Natural killer cell (primary cell): ENCODE measurements around the gene LMX1A. TPM values are rescaled to one million over a fixed set of nuclear protein-coding genes. Genes with fewer than 3 reads are reported as not detected.
A peak's percentile ranks its signal among the peaks of the same experiment; 100 is the strongest.

Experiments
- ATAC-seq, 3 donors: fragments of 150-1000 bp in 2 of 3; fragments of 200-7000 bp in 1 of 3; cut with Tn5 transposase; 1 replicate in 1 of 3; 2 replicates in 2 of 3; pipeline ENCODE4 v1.10.0; 2021; ENCODE audit warnings: mild to moderate bottlenecking in 2 of 3, moderate library complexity in 2 of 3
- DNase-seq, 2 donors: peaks; one replicate each; pipeline versions ENCODE4 v3.0.0 to v3.0.0-alpha.2; 2013 to 2021; ENCODE audit warnings: mixed read lengths in 1 of 2
- H3K27ac ChIP-seq: one replicate; pipeline ENCODE4 v1.5.1; 2013; ENCODE audit warnings: mild to moderate bottlenecking, low read length
- H3K27me3 ChIP-seq: one replicate; pipeline ENCODE4 v1.6.1; 2013; ENCODE audit warnings: low read length; ENCODE audit not compliant: control insufficient read depth, insufficient read depth
- H3K36me3 ChIP-seq: one replicate; pipeline ENCODE4 v1.6.1; 2013; ENCODE audit warnings: low read length; ENCODE audit not compliant: control insufficient read depth, insufficient read depth
- H3K4me1 ChIP-seq: one replicate; pipeline ENCODE4 v1.6.1; 2013; ENCODE audit warnings: low read length; ENCODE audit not compliant: control insufficient read depth, insufficient read depth
- H3K4me3 ChIP-seq: one replicate; pipeline ENCODE4 v1.5.1; 2013; ENCODE audit warnings: low read length
- H3K9me3 ChIP-seq: one replicate; pipeline ENCODE4 v1.6.1; 2013; ENCODE audit warnings: low read length; ENCODE audit not compliant: control insufficient read depth, insufficient read depth
- H3K27ac Mint-ChIP-seq, 2 donors: one replicate each; pipeline ENCODE4 v1.8.0; 2022; ENCODE audit warnings: mild to moderate bottlenecking in 2 of 2, mixed read lengths in 2 of 2, moderate library complexity in 1 of 2
- H3K27me3 Mint-ChIP-seq, 2 donors: one replicate each; pipeline ENCODE4 v1.8.0; 2022; ENCODE audit warnings: low read depth in 2 of 2, mixed read lengths in 2 of 2
- H3K36me3 Mint-ChIP-seq: one replicate; pipeline ENCODE4 v1.8.0; 2022; ENCODE audit warnings: mixed read lengths
- H3K4me1 Mint-ChIP-seq, 2 donors: one replicate each; pipeline ENCODE4 v1.8.0; 2022; ENCODE audit warnings: mixed read lengths in 2 of 2
- H3K4me3 Mint-ChIP-seq: one replicate; pipeline ENCODE4 v1.8.0; 2022; ENCODE audit warnings: mild to moderate bottlenecking, moderate library complexity, mixed read lengths
- H3K9me3 Mint-ChIP-seq, 2 donors: one replicate each; pipeline ENCODE4 v1.8.0; 2022; ENCODE audit warnings: mixed read lengths in 2 of 2
- WGBS: methylation state at CpG from one replicate; pipeline ENCODE4 v1.1.7; 2013; ENCODE audit warnings: missing lambda C conversion rate; ENCODE audit not compliant: insufficient coverage; 5-methylcytosine and 5-hydroxymethylcytosine counted together
- intact Hi-C: fragments of 100-400 bp; cut with micrococcal nuclease; formaldehyde crosslinking; loops from one replicate; pipeline ENCODE4 v1.14.2; 2022
- total RNA-seq, 4 donors: library from RNA; stranded (reverse); fragments of 120-200 nt in 1 of 4; gene quantifications; one replicate each; pipeline versions ENCODE4 v1.2.3 to v1.2.4, GENCODE V29; 2013 to 2022
- TF ChIP-seq, protein P1 (sequence below): fragments of 200-600 bp; IDR thresholded peaks from one replicate; pipeline ENCODE4 v1.8.0; 2022; ENCODE audit warnings: antibody characterized with exemption

LMX1A gene
- total RNA-seq, 3 donors from 2014 or later (not counting 1 experiment from before 2014, with no cell fraction given) = not detected

DNA sequence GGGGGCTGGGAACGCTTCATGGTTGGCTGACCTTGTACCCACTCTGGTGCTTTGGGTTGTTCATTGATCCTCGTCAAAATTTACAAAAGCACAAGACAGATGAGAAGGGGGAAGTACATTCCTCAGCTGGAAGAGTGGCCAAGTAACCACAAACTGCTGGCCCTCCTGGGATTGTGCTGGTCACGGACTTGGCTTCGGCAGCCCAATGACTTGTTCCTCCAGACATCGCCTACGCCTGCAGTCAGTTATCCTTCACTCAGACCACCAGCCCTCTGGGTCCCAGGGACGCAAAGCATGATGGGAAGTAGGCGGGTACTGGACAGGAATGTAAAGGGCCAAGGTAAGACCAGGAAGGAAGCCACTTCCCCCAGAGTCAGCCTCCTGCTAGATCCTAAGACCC lies 53.1 kb downstream of the LMX1A start:
- Mint-ChIP-seq H3K27me3 (peaks cover 10 to 15% of the 10 kb centered on the region in 2 donors), H3K27ac (no peak overlapping the region), H3K4me1 (no peaks in the 10 kb centered on the region), H3K36me3 (no peaks in the 10 kb centered on the region), H3K9me3 (no peaks in the 10 kb centered on the region), H3K4me3 (no peak overlapping the region)
- H3K27me3 ChIP-seq = no peaks in the 10 kb centered on the region
- TF ChIP-seq, protein P1, sequence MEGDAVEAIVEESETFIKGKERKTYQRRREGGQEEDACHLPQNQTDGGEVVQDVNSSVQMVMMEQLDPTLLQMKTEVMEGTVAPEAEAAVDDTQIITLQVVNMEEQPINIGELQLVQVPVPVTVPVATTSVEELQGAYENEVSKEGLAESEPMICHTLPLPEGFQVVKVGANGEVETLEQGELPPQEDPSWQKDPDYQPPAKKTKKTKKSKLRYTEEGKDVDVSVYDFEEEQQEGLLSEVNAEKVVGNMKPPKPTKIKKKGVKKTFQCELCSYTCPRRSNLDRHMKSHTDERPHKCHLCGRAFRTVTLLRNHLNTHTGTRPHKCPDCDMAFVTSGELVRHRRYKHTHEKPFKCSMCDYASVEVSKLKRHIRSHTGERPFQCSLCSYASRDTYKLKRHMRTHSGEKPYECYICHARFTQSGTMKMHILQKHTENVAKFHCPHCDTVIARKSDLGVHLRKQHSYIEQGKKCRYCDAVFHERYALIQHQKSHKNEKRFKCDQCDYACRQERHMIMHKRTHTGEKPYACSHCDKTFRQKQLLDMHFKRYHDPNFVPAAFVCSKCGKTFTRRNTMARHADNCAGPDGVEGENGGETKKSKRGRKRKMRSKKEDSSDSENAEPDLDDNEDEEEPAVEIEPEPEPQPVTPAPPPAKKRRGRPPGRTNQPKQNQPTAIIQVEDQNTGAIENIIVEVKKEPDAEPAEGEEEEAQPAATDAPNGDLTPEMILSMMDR = no peak
- H3K9me3 ChIP-seq = no peaks in the 10 kb centered on the region
- DNase-seq = no peak
- intact Hi-C loops = no loop called here
- H3K27ac ChIP-seq = no peak overlapping the region
- ATAC-seq = no peak
- H3K4me1 ChIP-seq = no peaks in the 10 kb centered on the region
- 74% methylated on average over 8 of the region's 8 CpGs for WGBS
- no peak overlapping the region for H3K4me3 ChIP-seq
- H3K36me3 ChIP-seq = no peaks in the 10 kb centered on the region

DNA sequence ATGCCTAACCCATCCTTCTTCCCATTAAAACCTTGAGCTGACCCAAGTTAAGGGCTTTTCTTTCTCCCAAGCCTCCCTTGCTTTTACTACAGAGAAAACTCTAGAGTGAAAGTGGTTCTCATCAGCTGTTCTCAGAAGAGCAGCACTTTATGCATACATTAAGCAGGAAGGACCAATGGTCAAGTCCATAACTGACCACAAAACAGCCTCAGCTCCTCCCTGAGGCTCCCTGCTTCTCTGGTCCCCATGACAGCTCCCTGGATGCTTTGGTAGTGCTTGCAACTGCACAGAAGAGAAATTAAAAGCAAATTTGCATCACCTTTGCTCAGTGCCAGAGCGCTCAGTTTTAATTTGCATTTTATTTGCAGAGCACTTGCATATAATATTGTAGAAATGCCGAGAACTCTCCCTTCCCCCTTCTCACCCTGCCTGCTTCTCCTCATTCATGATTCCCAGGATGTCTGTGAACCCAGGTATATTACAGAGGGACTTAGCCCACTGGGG lies 56.1 kb downstream of the LMX1A start:
- Mint-ChIP-seq H3K9me3 (no peaks in the 10 kb centered on the region), H3K27ac (no peak overlapping the region), H3K4me1 (no peaks in the 10 kb centered on the region), H3K36me3 (no peaks in the 10 kb centered on the region), H3K27me3 (peaks cover 13 to 14% of the 10 kb centered on the region in 2 donors), H3K4me3 (no peak overlapping the region)
- Histone ChIP-seq H3K27me3 (no peaks in the 10 kb centered on the region), H3K4me1 (no peaks in the 10 kb centered on the region), H3K9me3 (no peaks in the 10 kb centered on the region), H3K4me3 (no peak overlapping the region), H3K36me3 (no peaks in the 10 kb centered on the region), H3K27ac (no peak overlapping the region)
- no peak for DNase-seq
- ATAC-seq = no peak
- intact Hi-C loops = no loop called here
- WGBS = 84% methylated on average over 2 of the region's 2 CpGs
- TF ChIP-seq, protein P1 = no peak

DNA sequence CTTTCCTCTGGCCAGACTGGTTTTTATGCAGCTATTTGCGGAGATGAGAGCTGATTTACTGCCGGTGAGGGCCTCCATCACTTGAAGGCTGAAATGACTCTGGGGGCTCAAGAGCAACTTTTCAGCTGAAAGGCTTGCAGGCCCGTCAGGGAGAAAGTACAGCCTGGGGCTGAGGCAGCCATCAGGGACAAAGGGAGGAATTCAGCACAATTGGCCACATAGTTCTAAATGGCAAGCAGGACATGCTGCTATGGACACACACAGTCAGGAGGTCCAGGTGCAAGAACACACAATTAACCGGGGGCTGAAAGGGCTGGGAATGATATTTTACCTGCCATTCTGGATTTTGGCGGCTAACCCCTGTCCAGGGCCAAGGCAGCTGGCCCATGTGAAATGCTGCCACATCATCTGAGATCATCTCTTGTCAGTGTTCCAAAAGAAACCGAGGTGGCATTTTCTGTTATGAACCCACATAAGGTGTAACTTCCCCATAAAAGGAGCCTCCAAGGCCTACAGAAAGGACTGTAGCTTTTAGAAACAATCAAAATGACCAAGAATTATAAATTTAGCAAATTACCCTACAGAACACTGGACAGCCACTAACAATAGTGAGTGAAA lies 58.2 kb downstream of the LMX1A start:
- no peaks in the 10 kb centered on the region for H3K9me3 ChIP-seq
- H3K4me3 Mint-ChIP-seq = no peak overlapping the region
- H3K9me3 Mint-ChIP-seq = no peaks in the 10 kb centered on the region
- no peaks in the 10 kb centered on the region for H3K4me1 ChIP-seq
- H3K27ac Mint-ChIP-seq = no peak overlapping the region
- H3K36me3 ChIP-seq = no peaks in the 10 kb centered on the region
- H3K4me3 ChIP-seq = no peak overlapping the region
- H3K4me1 Mint-ChIP-seq = no peaks in the 10 kb centered on the region
- H3K27ac ChIP-seq = no peak overlapping the region
- H3K27me3 ChIP-seq = no peaks in the 10 kb centered on the region
- TF ChIP-seq, protein P1 = no peak
- H3K36me3 Mint-ChIP-seq = no peaks in the 10 kb centered on the region
- ATAC-seq = no peak
- DNase-seq = no peak
- H3K27me3 Mint-ChIP-seq = peaks cover 3 to 6% of the 10 kb centered on the region in 2 donors
- 85% methylated on average over 6 of the region's 6 CpGs for WGBS
- intact Hi-C loops = no loop called here

DNA sequence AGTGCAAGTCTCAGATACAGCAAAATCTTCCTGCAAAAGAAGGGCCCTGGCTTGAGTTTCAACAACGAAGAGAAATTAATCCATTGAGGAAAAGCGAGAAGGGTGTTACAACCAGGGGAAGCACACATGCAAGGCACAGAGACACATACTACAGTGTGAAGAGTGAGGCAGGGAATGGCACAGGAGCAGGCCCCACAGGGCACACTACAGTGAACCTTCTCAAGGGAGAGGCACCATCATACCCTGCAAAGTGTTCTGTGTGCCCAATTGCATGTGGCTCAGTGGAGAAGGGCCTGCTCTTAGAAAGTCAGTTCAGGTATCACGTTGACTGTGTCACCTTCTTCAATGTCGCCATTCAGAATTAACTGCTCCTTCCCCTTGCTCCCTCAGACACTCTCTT lies 60.3 kb downstream of the LMX1A start:
- Histone ChIP-seq H3K4me3 (no peak overlapping the region), H3K27ac (no peak overlapping the region), H3K36me3 (no peaks in the 10 kb centered on the region), H3K4me1 (no peaks in the 10 kb centered on the region), H3K27me3 (no peaks in the 10 kb centered on the region), H3K9me3 (no peaks in the 10 kb centered on the region)
- Mint-ChIP-seq H3K4me3 (no peak overlapping the region), H3K36me3 (no peaks in the 10 kb centered on the region), H3K27ac (no peak overlapping the region), H3K27me3 (peaks cover 3 to 7% of the 10 kb centered on the region in 2 donors), H3K9me3 (no peaks in the 10 kb centered on the region), H3K4me1 (no peaks in the 10 kb centered on the region)
- WGBS = 93% methylated on average over 4 of the region's 4 CpGs
- ATAC-seq = peak in 1 of 3 donors; percentile 25
- no peak for DNase-seq
- intact Hi-C loops = no loop called here
- TF ChIP-seq, protein P1 = no peak
